Measurements from ENCODE around the gene IL1R2. TPM values are rescaled to one million over a fixed set of nuclear protein-coding genes. Genes with fewer than 3 reads are reported as not detected.

IL1R2 gene
- total and polyA plus RNA-seq, 2 donors (not counting 1 experiment from before 2014, with no cell fraction given), result 0.17 to 0.20 TPM

GRCh38 chr2:102025016-102025501 lies 33.3 kb downstream of the IL1R2 start:
- Histone ChIP-seq H3K79me2 (ENCODE audit: control insufficient read depth, insufficient read depth, low read length) (no peaks in the 10 kb centered on the region), H3K9ac (ENCODE audit: insufficient read depth, low read length) (no peak overlapping the region), H3K36me3 (ENCODE audit: control insufficient read depth, insufficient read depth, low read length) (no peaks in the 10 kb centered on the region), H3K9me3 (ENCODE audit: control insufficient read depth, insufficient read depth, low read depth, low read length) (no peaks in the 10 kb centered on the region), H3K4me1 (ENCODE audit: control insufficient read depth, extremely low read depth, insufficient read depth, low read length) (peaks cover 15% of the 10 kb centered on the region), H2AFZ (ENCODE audit: low read length) (no peak overlapping the region), H4K20me1 (ENCODE audit: control insufficient read depth, extremely low read depth, insufficient read depth, low read length) (no peaks in the 10 kb centered on the region), H3K27me3 (ENCODE audit: control insufficient read depth, insufficient read depth, low read length) (no peaks in the 10 kb centered on the region), H3K4me2 (ENCODE audit: extremely low read depth, insufficient read depth, low read length) (no peak overlapping the region), H3K27ac (ENCODE audit: insufficient read depth, low read length) (no peak overlapping the region), H3K4me3 (replicated peaks in 1 of 4; ENCODE audit: control extremely low read depth in 1 of 4, insufficient read depth in 1 of 4, low read depth in 3 of 4, low read length in 4 of 4) (no peak overlapping the region)
- peak; percentile 71 to 84 for DNase-seq (ENCODE audit: low read depth in 2 of 2)
- TF ChIP-seq, protein P1, sequence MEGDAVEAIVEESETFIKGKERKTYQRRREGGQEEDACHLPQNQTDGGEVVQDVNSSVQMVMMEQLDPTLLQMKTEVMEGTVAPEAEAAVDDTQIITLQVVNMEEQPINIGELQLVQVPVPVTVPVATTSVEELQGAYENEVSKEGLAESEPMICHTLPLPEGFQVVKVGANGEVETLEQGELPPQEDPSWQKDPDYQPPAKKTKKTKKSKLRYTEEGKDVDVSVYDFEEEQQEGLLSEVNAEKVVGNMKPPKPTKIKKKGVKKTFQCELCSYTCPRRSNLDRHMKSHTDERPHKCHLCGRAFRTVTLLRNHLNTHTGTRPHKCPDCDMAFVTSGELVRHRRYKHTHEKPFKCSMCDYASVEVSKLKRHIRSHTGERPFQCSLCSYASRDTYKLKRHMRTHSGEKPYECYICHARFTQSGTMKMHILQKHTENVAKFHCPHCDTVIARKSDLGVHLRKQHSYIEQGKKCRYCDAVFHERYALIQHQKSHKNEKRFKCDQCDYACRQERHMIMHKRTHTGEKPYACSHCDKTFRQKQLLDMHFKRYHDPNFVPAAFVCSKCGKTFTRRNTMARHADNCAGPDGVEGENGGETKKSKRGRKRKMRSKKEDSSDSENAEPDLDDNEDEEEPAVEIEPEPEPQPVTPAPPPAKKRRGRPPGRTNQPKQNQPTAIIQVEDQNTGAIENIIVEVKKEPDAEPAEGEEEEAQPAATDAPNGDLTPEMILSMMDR (conservative IDR thresholded peaks at IDR 0.05 in 1 of 2, IDR thresholded peaks at IDR 0.05 in 1 of 2; ENCODE audit: low read depth in 1 of 2, low read length in 2 of 2), result no peak
- TF ChIP-seq EZH2 (IDR thresholded peaks at IDR 0.05; ENCODE audit: low read length, missing control alignments), result no peak

- Histone ChIP-seq H3K36me3 (ENCODE audit: control insufficient read depth, insufficient read depth, low read length) (no peaks in the 10 kb centered on the region), H3K79me2 (ENCODE audit: control insufficient read depth, insufficient read depth, low read length) (no peaks in the 10 kb centered on the region), H4K20me1 (ENCODE audit: control insufficient read depth, extremely low read depth, insufficient read depth, low read length) (no peaks in the 10 kb centered on the region), H2AFZ (ENCODE audit: low read length) (no peak overlapping the region), H3K27me3 (ENCODE audit: control insufficient read depth, insufficient read depth, low read length) (no peaks in the 10 kb centered on the region), H3K9ac (ENCODE audit: insufficient read depth, low read length) (no peak overlapping the region), H3K4me1 (ENCODE audit: control insufficient read depth, extremely low read depth, insufficient read depth, low read length) (peaks cover 15% of the 10 kb centered on the region), H3K9me3 (ENCODE audit: control insufficient read depth, insufficient read depth, low read depth, low read length) (no peaks in the 10 kb centered on the region), H3K4me2 (ENCODE audit: extremely low read depth, insufficient read depth, low read length) (no peak overlapping the region), H3K27ac (ENCODE audit: insufficient read depth, low read length) (no peak overlapping the region), H3K4me3 (replicated peaks in 1 of 4; ENCODE audit: control extremely low read depth in 1 of 4, insufficient read depth in 1 of 4, low read depth in 3 of 4, low read length in 4 of 4) (no peak overlapping the region)
- no peak for TF ChIP-seq EZH2 (IDR thresholded peaks at IDR 0.05; ENCODE audit: low read length, missing control alignments)
- TF ChIP-seq, protein P1 (conservative IDR thresholded peaks at IDR 0.05 in 1 of 2, IDR thresholded peaks at IDR 0.05 in 1 of 2; ENCODE audit: low read depth in 1 of 2, low read length in 2 of 2), result no peak
- no peak for DNase-seq (ENCODE audit: low read depth in 2 of 2)
Measured at GRCh38 chr2:102025583-102026267, 34.0 kb downstream of the IL1R2 start.

DNA sequence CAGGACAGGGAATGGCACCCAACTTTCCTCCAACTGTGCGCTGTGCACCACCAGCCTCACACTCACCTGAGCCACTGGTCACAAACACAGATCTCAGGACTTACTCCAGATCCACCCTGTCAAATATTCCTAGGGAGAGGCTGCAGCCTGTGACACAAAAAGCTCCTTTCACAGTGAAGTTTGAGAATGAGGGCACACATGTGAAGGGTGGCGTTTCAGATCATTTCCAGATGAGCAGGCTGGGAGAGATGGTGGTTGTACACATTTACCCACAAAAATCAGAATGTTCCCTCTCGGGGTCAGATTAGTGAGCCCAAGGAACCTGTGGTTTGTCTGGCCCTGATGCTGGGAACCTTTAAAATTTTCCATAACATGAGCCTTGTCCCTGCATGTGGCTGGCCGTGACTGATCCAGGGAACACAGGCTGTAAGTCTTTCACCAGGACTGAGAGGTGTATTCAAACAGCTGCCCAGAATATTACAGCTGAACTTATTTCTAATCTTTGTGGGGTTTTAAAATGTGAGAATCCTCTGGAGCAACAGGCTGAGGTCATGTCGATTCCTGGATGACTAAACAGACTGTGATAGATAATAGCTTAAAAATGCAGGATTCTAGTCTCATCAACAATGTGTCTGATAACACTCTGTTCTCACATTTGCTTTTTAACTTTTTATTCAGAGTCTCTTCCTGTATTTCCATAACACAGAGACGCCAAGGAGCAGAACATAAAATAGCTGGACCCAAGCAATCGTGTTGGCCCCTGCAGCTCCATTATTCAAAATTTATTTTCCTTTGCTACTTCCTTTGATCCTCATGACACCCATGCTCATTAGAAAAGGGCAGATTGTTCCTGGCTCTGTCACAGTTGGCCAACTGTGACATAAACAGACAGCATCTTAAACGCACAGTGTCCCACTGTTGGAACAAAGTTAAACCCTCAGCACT lies 35.5 kb downstream of the IL1R2 start:
- Histone ChIP-seq H2AFZ (ENCODE audit: low read length) (peak overlapping the region; percentile 16), H3K79me2 (ENCODE audit: control insufficient read depth, insufficient read depth, low read length) (no peaks in the 10 kb centered on the region), H3K9ac (ENCODE audit: insufficient read depth, low read length) (peak overlapping the region; percentile 33), H3K27me3 (ENCODE audit: control insufficient read depth, insufficient read depth, low read length) (no peaks in the 10 kb centered on the region), H3K4me3 (replicated peaks in 1 of 4; ENCODE audit: control extremely low read depth in 1 of 4, insufficient read depth in 1 of 4, low read depth in 3 of 4, low read length in 4 of 4) (no peak overlapping the region), H3K9me3 (ENCODE audit: control insufficient read depth, insufficient read depth, low read depth, low read length) (no peaks in the 10 kb centered on the region), H4K20me1 (ENCODE audit: control insufficient read depth, extremely low read depth, insufficient read depth, low read length) (no peaks in the 10 kb centered on the region), H3K4me1 (ENCODE audit: control insufficient read depth, extremely low read depth, insufficient read depth, low read length) (peaks cover 13% of the 10 kb centered on the region), H3K4me2 (ENCODE audit: extremely low read depth, insufficient read depth, low read length) (peak overlapping the region; percentile 60), H3K36me3 (ENCODE audit: control insufficient read depth, insufficient read depth, low read length) (no peaks in the 10 kb centered on the region), H3K27ac (ENCODE audit: insufficient read depth, low read length) (peak overlapping the region; percentile 61)
- DNase-seq (ENCODE audit: low read depth in 2 of 2), result peak; percentile 79 to 89
- TF ChIP-seq, protein P1 (conservative IDR thresholded peaks at IDR 0.05 in 1 of 2, IDR thresholded peaks at IDR 0.05 in 1 of 2; ENCODE audit: low read depth in 1 of 2, low read length in 2 of 2), result no peak
- no peak for TF ChIP-seq EZH2 (IDR thresholded peaks at IDR 0.05; ENCODE audit: low read length, missing control alignments)
